NCI-H1930 (cell line): ENCODE measurements around the gene ASTN2.

Experiments used
- DNase-seq, 2 experiments: peaks; one replicate each; lab custom pipeline; 2025; lab: John Stamatoyannopoulos, UW

ASTN2 gene

DNA sequence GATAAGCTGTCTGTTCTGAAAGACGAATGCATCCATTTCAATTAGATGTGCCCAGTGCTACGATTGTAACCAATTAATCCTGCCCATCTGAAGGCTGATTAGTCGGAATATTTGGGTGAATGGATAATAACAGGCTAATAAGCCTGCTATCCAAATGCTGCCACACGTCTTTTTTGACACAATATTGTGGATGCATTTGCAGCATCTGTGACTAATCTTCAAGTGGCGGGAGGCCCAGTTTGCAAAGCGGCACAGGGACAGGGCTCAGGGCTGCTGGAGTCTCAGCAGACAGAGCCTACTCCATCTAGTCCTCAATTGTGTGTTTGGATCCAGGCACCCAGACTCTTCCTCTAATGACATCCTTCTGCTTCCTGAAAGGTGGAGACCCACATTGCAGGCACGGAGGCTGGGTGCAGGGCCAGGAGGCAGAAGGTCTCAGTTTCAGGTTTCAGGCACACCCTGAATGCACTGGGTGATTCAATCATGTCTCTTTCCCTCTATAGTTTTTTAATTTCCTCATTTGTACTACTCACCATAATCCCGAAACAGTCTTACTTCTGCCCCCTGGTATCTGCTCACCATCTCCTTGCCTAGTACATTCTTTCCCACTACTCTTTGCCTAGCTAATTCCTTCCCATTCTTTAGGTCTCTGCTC, 169.6 kb downstream of the ASTN2 start:
- DNase-seq: no peak

GRCh38 chr9:117242082-117242481, 172.8 kb downstream of the ASTN2 start:
- no peak for DNase-seq

GRCh38 chr9:117239428-117239827, 175.4 kb downstream of the ASTN2 start:
- DNase-seq: no peak

- DNase-seq: no peak
Observed at GRCh38 chr9:117234103-117234502, 180.8 kb downstream of the ASTN2 start.

- no peak for DNase-seq
Observed at GRCh38 chr9:117233016-117233415, 181.8 kb downstream of the ASTN2 start.

GRCh38 chr9:117232281-117232680, 182.6 kb downstream of the ASTN2 start:
- DNase-seq: no peak

GRCh38 chr9:117231012-117231411, 183.8 kb downstream of the ASTN2 start:
- DNase-seq: no peak

DNA sequence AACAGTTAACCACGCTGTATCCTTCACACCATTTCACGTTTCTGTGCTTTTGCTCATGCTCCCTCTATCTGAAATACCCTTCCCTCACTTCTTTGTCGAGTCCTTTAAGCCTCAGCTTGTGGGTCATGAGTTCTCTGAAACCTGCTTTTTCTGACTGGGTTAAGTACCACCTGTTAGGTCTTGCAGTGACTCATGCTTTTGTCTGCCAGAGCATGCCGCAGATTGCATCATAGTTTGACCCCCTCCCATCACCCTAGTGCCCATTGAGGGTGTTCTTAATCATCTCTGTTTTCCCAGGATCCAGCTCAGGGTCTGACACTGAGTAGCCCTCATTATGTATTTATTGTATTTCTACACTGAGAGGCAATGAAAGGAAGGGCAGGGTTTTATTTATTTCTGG, 190.2 kb downstream of the ASTN2 start:
- peak in 1 of 2 experiments; percentile 16 for DNase-seq

- no peak for DNase-seq
Observed at GRCh38 chr9:117218951-117219350, 195.9 kb downstream of the ASTN2 start.

DNA sequence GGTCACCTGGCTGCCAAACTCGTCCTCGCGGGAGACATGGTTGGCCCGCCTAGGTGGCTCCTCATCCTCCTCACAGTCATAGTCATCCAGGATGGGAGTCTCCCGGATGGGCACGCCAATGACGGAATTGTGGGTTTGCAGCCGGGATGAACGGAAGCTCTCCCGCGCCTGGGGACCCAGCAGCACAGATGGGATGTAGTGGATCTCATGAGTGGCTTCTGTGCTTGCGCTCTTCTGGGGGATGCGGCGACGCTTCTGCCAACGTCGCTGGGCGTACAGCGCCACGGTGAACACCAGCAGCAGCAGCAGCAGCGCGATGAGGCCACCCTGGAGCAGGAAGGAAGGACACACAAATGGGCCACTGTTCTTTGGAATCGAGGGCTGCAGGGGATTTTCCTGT, 200.4 kb downstream of the ASTN2 start:
- DNase-seq: no peak

GRCh38 chr9:117211280-117211679, 203.6 kb downstream of the ASTN2 start:
- DNase-seq: no peak

GRCh38 chr9:117205806-117206205, 209.1 kb downstream of the ASTN2 start:
- no peak for DNase-seq

- no peak for DNase-seq
Observed at GRCh38 chr9:117204971-117205370, 209.9 kb downstream of the ASTN2 start.

GRCh38 chr9:117191504-117192261, 223.2 kb downstream of the ASTN2 start:
- no peak for DNase-seq

GRCh38 chr9:117189121-117189520, 225.7 kb downstream of the ASTN2 start:
- DNase-seq: no peak

GRCh38 chr9:117188394-117188793, 226.5 kb downstream of the ASTN2 start:
- no peak for DNase-seq

DNA sequence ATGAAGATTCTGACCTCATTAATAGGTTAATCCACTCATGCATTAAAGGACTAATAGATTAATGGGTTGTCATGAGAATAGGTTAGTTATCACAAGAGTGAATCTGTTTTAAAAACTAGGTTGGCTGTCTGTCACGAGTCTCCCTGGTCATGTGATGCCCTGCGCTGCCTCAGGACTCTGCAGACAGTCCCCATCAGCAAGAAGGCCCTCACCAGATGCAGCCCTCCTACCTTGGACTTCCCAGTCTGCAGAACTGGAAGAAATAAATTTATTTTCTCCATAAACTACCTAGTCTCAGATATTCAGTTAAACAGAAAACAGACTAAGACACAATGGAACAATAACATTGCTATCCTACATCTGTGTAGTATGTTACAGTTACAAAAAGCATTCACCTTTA, 227.4 kb downstream of the ASTN2 start:
- no peak for DNase-seq

- DNase-seq: no peak
Observed at GRCh38 chr9:117184173-117184572, 230.7 kb downstream of the ASTN2 start.

DNA sequence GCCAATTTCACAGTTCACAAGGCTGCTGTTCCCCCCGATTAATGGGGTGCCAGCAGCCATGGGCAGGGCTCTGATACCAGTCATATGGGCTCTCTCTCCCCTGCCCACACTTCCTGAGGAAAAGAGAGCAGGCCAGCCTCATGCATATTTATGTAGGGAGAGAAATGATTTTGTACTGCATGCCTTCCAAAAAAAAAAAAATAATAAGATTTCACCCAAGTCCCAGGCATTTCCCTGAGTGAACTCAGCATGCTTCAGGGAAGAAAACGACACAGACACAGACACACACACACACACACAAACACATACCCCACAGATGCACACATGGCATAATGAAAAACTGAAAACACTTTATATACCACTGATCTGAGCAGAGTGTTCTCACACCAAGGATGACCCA, 232.8 kb downstream of the ASTN2 start:
- DNase-seq: no peak

- DNase-seq: no peak
Observed at GRCh38 chr9:117180896-117181445, 233.9 kb downstream of the ASTN2 start.

DNA sequence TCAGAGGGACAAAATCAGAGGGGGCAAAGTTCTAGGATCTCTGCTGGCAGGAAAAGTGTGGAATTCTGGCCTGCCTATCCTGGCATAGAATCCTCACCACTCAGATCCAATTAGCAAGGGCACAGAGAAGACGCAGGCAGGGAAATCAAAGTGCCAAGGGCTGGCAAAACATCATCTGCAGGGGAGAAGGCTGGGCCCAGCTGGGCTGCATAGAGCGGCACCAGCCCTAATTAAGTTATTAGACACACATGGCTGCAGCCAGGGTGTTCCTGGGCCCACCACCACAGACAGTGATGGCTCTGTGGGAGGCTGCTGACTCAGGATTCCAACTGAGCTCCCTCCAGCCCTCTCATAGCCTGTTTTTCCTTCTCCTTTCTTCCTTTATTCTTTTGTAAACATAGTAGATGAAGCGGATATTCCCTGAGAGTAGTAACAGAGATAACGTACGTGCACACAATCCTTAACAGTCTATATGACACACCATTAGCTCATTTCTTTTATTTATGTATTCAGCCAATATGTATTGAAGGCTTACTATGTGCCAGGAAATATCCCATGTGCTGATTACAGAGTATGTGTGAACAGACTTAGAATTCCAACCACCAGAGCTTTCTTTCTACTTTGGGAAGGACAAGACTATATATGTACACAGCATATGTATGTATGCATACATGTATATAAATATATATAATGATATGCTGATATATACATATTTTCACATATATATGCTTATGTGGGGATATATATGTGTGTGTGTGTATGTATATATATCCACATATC, 236.1 kb downstream of the ASTN2 start:
- no peak for DNase-seq

GRCh38 chr9:117170567-117170966, 244.3 kb downstream of the ASTN2 start:
- no peak for DNase-seq
